Stimulated activated effector memory CD8-positive, alpha-beta T cell treated with anti-CD3 and anti-CD28 coated beads, Interleukin-12 subunit alpha, Interleukin-12 subunit beta, amount 100 ng/mL, for 72 hours (primary cell): ENCODE results near the gene TEC.

Source experiments
- ATAC-seq: fragments of 150-1000 bp; cut with Tn5 transposase; 2 replicates; pipeline ENCODE4 v1.10.0; 2021
- DNase-seq, 2 donors: peaks; one replicate each; pipeline ENCODE4 v3.0.0; 2021 to 2022; ENCODE audit warnings: low spot score in 2 of 2
- H3K27ac Mint-ChIP-seq: one replicate; pipeline ENCODE4 v1.8.0; 2022; ENCODE audit warnings: mild to moderate bottlenecking, mixed read lengths
- H3K36me3 Mint-ChIP-seq: one replicate; pipeline ENCODE4 v1.8.0; 2022; ENCODE audit warnings: mild to moderate bottlenecking, mixed read lengths
- H3K4me1 Mint-ChIP-seq: one replicate; pipeline ENCODE4 v1.8.0; 2022; ENCODE audit warnings: mixed read lengths
- H3K4me3 Mint-ChIP-seq: one replicate; pipeline ENCODE4 v1.8.0; 2022; ENCODE audit warnings: mild to moderate bottlenecking, mixed read lengths
- H3K9me3 Mint-ChIP-seq: one replicate; pipeline ENCODE4 v1.8.0; 2022; ENCODE audit warnings: mixed read lengths

Gene TEC

GRCh38 chr4:48255072-48255958 lies 14.3 kb downstream of the TEC start:
- Mint-ChIP-seq H3K9me3 (no peaks in the 10 kb centered on the region), H3K4me3 (no peak overlapping the region), H3K4me1 (peaks cover 17% of the 10 kb centered on the region), H3K36me3 (no peaks in the 10 kb centered on the region), H3K27ac (no peak overlapping the region)
- DNase-seq (no peak), ATAC-seq (no peak)

- Mint-ChIP-seq H3K4me3 (no peak overlapping the region), H3K36me3 (no peaks in the 10 kb centered on the region), H3K9me3 (no peaks in the 10 kb centered on the region), H3K4me1 (peaks cover 19% of the 10 kb centered on the region), H3K27ac (no peak overlapping the region)
- ATAC-seq (no peak), DNase-seq (no peak)
Measured at GRCh38 chr4:48254381-48255071, 15.1 kb downstream of the TEC start.

- DNase-seq, result no peak
- no peak overlapping the region for H3K4me3 Mint-ChIP-seq
- H3K27ac Mint-ChIP-seq, result no peak overlapping the region
- H3K36me3 Mint-ChIP-seq, result no peaks in the 10 kb centered on the region
- ATAC-seq, result no peak
- no peaks in the 10 kb centered on the region for H3K9me3 Mint-ChIP-seq
- peaks cover 19% of the 10 kb centered on the region for H3K4me1 Mint-ChIP-seq
Measured at GRCh38 chr4:48252313-48252712, 17.3 kb downstream of the TEC start.

- Mint-ChIP-seq H3K27ac (peak overlapping the region; percentile 32), H3K4me3 (no peak overlapping the region), H3K9me3 (no peaks in the 10 kb centered on the region), H3K36me3 (no peaks in the 10 kb centered on the region), H3K4me1 (peaks cover 18% of the 10 kb centered on the region)
- no peak for DNase-seq
- peak; percentile 71 for ATAC-seq
Measured at GRCh38 chr4:48250980-48251379, 18.7 kb downstream of the TEC start.

GRCh38 chr4:48250343-48250742 lies 19.3 kb downstream of the TEC start:
- Mint-ChIP-seq H3K9me3 (no peaks in the 10 kb centered on the region), H3K36me3 (no peaks in the 10 kb centered on the region), H3K4me1 (peaks cover 15% of the 10 kb centered on the region), H3K4me3 (no peak overlapping the region), H3K27ac (no peak overlapping the region)
- ATAC-seq (no peak), DNase-seq (no peak)

- ATAC-seq, result no peak
- H3K9me3 Mint-ChIP-seq, result no peaks in the 10 kb centered on the region
- no peak overlapping the region for H3K27ac Mint-ChIP-seq
- peaks cover 15% of the 10 kb centered on the region for H3K4me1 Mint-ChIP-seq
- no peak overlapping the region for H3K4me3 Mint-ChIP-seq
- H3K36me3 Mint-ChIP-seq, result no peaks in the 10 kb centered on the region
- no peak for DNase-seq
Measured at GRCh38 chr4:48249378-48249777, 20.3 kb downstream of the TEC start.

GRCh38 chr4:48248559-48248953 lies 21.1 kb downstream of the TEC start:
- no peak overlapping the region for H3K27ac Mint-ChIP-seq
- peaks cover 15% of the 10 kb centered on the region for H3K4me1 Mint-ChIP-seq
- ATAC-seq (peak; percentile 19), DNase-seq (no peak)
- no peak overlapping the region for H3K4me3 Mint-ChIP-seq
- H3K9me3 Mint-ChIP-seq, result no peaks in the 10 kb centered on the region
- H3K36me3 Mint-ChIP-seq, result no peaks in the 10 kb centered on the region

- no peaks in the 10 kb centered on the region for H3K9me3 Mint-ChIP-seq
- H3K4me3 Mint-ChIP-seq, result no peak overlapping the region
- ATAC-seq (no peak), DNase-seq (no peak)
- no peaks in the 10 kb centered on the region for H3K36me3 Mint-ChIP-seq
- peaks cover 15% of the 10 kb centered on the region for H3K4me1 Mint-ChIP-seq
- H3K27ac Mint-ChIP-seq, result no peak overlapping the region
Measured at GRCh38 chr4:48247878-48248558, 21.6 kb downstream of the TEC start.

- Mint-ChIP-seq H3K36me3 (no peaks in the 10 kb centered on the region), H3K9me3 (no peaks in the 10 kb centered on the region), H3K4me3 (no peak overlapping the region), H3K4me1 (peaks cover 15% of the 10 kb centered on the region), H3K27ac (no peak overlapping the region)
- ATAC-seq (no peak), DNase-seq (no peak)
Measured at GRCh38 chr4:48247142-48247877, 22.3 kb downstream of the TEC start.

- ATAC-seq (no peak), DNase-seq (no peak)
- Mint-ChIP-seq H3K9me3 (no peaks in the 10 kb centered on the region), H3K4me1 (no peaks in the 10 kb centered on the region), H3K27ac (no peak overlapping the region), H3K36me3 (no peaks in the 10 kb centered on the region), H3K4me3 (no peak overlapping the region)
Measured at GRCh38 chr4:48244665-48245064, 25.0 kb downstream of the TEC start.

- no peak overlapping the region for H3K27ac Mint-ChIP-seq
- no peaks in the 10 kb centered on the region for H3K9me3 Mint-ChIP-seq
- no peak for ATAC-seq
- DNase-seq, result no peak
- no peaks in the 10 kb centered on the region for H3K4me1 Mint-ChIP-seq
- H3K4me3 Mint-ChIP-seq, result no peak overlapping the region
- H3K36me3 Mint-ChIP-seq, result no peaks in the 10 kb centered on the region
Measured at GRCh38 chr4:48243887-48244286, 25.8 kb downstream of the TEC start.

- H3K9me3 Mint-ChIP-seq, result no peaks in the 10 kb centered on the region
- H3K4me3 Mint-ChIP-seq, result no peak overlapping the region
- no peaks in the 10 kb centered on the region for H3K36me3 Mint-ChIP-seq
- DNase-seq (no peak), ATAC-seq (no peak)
- H3K27ac Mint-ChIP-seq, result no peak overlapping the region
- no peaks in the 10 kb centered on the region for H3K4me1 Mint-ChIP-seq
Measured at GRCh38 chr4:48243429-48243828, 26.2 kb downstream of the TEC start.

- Mint-ChIP-seq H3K36me3 (no peaks in the 10 kb centered on the region), H3K4me1 (no peaks in the 10 kb centered on the region), H3K4me3 (no peak overlapping the region), H3K9me3 (no peaks in the 10 kb centered on the region), H3K27ac (no peak overlapping the region)
- DNase-seq (no peak), ATAC-seq (no peak)
Measured at GRCh38 chr4:48242511-48243195, 27.0 kb downstream of the TEC start.

GRCh38 chr4:48241731-48242130 lies 27.9 kb downstream of the TEC start:
- no peak for DNase-seq
- no peaks in the 10 kb centered on the region for H3K9me3 Mint-ChIP-seq
- no peak overlapping the region for H3K27ac Mint-ChIP-seq
- H3K4me1 Mint-ChIP-seq, result no peaks in the 10 kb centered on the region
- no peak for ATAC-seq
- H3K36me3 Mint-ChIP-seq, result no peaks in the 10 kb centered on the region
- no peak overlapping the region for H3K4me3 Mint-ChIP-seq
